Hippocampal formation (tissue), 2 donors: ENCODE data around the gene PACRG.
"Not testable (repeated sequence)": the region's sequence is repeated elsewhere in the genome, so short reads cannot be mapped to it uniquely, and the experiment has no call there.

Experiments used
- DNase-seq, 2 donors: peaks; one replicate each; lab custom pipeline; 2025; lab: John Stamatoyannopoulos, UW

PACRG gene

GRCh38 chr6:163314791-163315470 lies 587.2 kb downstream of the PACRG start:
- peak; percentile 64 to 94 for DNase-seq

DNA sequence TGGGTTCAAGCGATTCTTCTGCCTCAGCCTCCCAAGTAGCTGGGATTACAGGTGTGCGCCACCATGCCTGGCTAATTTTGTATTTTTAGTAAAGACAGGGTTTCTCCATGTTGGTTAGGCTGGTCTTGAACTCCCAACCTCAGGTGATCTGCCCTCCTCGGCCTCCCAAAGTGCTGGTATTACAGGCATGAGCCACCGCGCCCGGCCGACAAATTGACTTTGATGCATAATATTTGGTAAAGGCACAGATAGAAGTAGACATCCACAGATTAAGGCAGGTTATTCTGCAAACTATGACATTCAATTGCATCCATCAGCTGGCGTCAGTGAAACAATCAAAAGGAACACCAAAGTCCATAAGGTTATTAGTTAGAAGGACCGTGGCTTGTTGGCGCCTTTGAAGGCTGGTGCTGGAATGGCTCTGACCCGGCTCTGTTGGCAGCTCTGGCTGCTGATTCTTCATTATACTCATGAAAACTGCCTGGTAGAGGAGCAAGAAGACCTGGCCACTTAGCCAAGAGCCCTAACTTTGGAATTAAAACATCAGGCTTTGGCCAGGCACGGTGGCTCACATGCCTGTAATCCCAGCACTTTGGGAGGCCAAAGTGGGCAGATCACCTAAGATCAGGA lies 589.2 kb downstream of the PACRG start:
- not testable (repeated sequence) for DNase-seq

DNA sequence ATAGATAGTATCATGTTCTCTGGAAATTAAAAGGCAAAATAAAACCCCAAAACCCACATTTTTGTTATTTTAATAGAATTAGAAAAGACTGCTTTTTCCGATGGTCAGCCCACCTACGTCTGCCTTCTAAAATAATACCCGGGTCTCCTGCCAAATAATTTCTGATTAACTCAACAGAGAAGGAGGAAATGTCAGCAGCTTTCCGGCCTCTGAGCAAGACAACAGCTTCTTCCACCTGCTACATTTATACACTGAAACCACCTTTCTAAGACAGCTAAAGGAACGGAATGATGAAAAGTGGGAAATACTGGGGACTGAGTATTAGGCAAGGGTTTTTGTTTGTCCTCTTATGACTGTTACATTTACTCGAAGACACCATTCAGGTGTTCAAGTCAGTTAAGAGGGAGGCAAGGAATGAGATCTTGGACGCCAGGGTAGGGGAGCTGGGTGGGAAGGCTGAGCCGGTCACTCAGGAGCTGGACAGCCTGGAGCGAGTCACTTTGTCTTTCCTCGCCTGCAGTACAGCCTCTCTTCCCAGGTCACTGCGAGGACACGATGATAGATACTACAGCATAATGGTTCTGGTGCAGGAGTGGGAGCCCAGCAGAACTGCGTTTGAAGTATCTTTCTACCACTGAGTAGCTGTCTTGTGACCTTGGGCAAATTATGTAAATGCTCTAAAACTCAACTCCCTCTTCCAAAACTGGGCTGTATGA lies 590.5 kb downstream of the PACRG start:
- no peak for DNase-seq

DNA sequence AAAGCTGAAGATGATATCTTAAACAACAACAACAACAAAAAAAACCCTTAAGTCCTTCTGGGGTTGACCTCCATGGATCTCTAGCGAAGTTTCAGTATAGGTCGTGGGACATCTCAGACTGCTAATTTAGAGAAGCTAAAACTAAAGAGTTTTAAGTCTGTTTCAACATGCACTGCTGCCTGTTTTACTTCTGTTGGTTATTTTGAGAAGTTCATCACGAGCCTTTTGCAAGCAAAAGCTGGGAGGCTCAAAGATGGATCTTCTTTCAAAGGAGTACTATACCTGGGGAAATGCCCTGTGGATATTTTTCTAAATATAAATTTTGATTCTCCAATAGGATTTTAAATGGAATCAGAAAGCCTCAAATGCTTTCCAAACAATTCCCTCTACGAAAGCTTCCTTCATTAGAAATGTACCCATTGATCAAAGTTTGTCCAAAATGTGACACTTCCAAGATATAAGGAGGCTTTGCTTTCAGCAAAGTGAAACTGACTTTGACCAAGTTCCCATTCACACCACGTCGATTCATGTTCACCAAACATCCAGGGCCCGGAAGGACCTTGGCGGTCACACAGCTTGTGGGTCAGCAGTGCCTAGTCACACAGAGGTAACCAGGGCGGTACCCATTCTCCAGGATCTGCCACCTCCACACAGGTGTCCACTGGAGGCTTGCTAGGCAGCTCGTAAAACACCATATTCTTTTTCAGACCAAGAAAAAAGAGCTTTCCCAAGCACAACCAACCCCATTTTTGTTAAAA lies 592.0 kb downstream of the PACRG start:
- DNase-seq, result no peak

GRCh38 chr6:163320402-163320801 lies 592.6 kb downstream of the PACRG start:
- no peak for DNase-seq

DNA sequence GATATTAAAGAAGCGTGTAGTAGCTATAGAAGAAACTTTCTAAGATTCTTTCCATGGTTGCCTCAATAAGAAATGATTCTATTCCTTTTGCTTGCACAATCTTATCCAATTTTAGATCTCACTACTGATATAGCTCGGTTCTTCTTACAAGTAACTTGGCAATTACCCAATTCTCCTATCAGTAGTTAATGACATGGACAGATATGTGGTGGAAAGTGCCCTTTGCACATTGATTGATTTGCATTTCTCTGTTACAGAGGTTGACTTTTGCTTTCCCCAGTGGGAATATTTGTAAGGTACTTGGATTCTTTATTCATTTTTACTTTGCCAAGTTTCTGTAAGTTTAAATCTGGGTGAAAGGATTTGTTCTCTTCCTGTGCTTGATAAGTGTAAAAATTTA lies 593.0 kb downstream of the PACRG start:
- no peak for DNase-seq

- DNase-seq, result no peak
Observed at GRCh38 chr6:163321717-163322116, 593.9 kb downstream of the PACRG start.

- peak in 1 of 2 donors; percentile 62 for DNase-seq
Observed at GRCh38 chr6:163323274-163323673, 595.5 kb downstream of the PACRG start.

GRCh38 chr6:163323705-163324104 lies 595.9 kb downstream of the PACRG start:
- DNase-seq, result peak; percentile 53 to 62

DNA sequence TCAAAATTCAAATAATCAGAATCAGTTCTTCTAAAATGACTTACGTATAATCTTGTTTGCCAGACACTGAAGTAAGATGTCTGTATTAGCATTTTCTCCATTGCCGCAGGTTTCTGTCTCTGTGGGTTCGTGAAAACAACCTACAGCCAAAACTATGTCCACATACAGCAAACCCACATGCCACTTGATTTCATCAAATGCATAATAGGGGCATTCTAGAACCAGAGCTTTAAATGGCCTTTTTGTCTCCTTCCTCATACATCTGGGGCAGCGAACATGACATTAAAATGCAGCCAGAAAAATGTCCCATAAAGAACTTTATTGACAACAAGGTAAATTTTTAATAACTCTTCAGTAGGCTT lies 596.5 kb downstream of the PACRG start:
- peak in 1 of 2 donors; percentile 79 for DNase-seq

DNA sequence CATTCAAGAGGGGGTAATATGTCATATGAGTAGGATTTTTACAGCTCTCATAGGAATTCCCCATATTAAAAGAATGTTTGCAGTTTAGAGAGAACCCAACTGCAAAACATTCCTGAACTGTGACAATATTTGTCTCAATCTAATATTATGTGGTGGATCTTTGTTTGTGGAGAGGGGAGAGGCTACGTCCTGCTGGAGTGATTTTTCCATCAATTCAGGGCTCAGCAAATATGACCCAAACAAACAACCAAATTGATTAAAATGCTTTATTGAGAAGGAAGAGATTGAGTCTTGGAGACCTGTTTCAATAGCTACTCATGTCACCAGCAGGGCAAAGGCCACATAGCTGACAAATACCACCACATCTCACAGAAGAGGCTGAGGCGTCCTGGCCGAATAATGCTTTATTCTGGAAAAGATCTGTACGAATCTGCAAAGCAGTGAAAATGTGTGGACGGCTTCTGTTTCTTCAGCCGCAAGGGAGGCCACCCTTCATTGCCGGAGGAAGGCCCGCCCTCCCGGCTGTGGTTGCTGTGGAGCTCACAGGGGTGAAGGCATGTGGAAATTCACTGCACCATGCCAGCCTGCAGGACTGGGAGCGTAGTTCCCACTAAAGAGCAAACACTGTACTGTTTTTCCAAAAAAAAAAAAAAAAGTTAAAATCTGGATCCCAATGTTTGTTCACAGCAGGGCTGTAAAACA lies 597.1 kb downstream of the PACRG start:
- peak; percentile 71 to 78 for DNase-seq

DNA sequence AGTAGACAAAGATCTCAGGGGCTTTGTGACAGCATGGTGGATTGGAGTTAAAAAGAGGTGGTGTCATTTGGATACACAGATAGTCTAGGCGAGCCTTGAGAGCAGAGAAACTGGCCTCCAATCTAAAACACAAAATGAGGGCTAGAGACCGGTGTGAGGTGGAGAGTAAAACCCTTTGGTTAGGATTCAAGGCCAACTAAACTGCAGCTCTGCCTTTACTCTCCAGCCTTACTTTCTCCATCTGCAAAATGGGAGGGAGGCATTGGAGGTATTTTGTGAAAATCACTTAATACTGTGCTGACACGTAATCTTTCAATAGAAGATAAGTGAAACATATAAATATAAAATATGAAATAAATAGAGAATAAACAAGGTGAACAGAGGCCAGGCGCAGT lies 597.6 kb downstream of the PACRG start:
- DNase-seq, result no peak

DNA sequence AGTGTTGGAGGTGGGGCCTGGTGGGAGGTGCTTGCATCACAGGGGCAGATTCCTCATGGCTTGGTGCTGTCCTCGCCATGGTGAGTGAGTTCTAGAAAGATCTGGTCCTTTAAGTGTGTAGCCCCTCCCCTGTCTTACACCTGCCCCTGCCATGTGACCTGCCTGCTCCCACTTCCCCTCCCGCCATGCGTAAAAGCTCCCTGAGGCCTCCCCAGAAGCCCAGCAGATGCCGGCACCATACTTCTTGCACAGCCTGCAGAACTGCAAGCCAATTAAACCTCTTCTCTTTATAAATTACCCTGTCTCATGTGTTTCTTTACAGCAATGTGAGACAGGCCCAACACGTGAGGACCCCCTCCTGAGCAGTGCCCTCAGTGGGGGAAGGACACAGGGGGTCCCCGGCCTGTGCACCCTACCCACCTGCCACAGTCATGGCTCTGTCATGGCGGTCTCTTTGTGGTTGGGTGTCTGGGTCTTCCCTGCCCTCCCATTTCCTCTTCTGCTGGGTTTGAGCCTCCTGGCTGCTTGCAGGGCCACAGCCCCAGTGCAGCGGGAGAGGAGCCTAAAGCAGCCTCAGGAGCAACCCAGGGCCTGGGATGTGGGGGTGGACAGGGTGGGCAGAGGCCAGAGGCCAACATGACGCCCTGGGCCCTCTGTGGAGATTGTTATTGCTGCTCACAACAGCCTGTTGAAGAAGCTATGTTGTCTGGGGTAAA lies 599.5 kb downstream of the PACRG start:
- DNase-seq, result no peak

GRCh38 chr6:163327921-163328320 lies 600.1 kb downstream of the PACRG start:
- DNase-seq, result no peak

DNA sequence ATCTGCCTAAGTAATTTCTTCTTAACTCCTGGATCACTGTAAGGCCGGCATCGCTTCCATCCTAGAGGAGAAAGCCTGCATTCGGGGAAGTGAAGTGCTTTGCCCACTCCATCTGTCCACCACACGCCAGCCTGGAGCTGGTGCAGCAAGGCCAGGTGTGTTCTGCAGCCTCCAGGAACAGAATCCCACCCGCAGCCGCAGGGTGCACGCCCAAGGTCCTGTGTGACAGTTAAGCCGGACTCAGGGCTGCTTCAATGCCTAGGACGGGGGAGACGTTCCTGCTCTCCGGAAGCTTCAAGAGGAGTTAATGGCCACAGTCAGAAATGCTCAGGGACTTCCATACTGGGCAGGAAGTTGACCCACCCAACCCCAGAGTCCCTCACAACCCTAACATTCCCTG lies 600.6 kb downstream of the PACRG start:
- no peak for DNase-seq

GRCh38 chr6:163329991-163330390 lies 602.2 kb downstream of the PACRG start:
- DNase-seq, result peak in 1 of 2 donors; percentile 31

DNA sequence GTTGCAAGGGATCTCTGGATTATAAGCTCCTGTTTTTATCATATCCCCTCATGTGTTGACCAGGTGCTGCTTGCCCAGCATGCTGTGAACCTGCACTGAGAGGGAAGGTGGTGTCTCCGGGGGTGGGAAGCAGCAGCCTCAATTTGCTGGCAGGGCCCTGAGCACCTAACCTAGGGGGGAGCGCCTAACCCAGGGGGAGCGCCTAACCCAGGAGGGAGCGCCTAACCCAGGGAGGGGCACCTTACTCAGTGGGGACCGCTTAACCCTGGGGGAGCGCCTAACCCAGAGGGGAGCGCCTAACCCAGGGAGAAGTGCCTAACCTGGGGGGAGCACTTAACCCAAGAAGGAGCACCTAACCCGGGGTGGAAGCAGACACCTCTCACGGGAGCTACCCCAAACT lies 603.5 kb downstream of the PACRG start:
- no peak for DNase-seq

GRCh38 chr6:163332575-163332974 lies 604.8 kb downstream of the PACRG start:
- DNase-seq, result no peak

DNA sequence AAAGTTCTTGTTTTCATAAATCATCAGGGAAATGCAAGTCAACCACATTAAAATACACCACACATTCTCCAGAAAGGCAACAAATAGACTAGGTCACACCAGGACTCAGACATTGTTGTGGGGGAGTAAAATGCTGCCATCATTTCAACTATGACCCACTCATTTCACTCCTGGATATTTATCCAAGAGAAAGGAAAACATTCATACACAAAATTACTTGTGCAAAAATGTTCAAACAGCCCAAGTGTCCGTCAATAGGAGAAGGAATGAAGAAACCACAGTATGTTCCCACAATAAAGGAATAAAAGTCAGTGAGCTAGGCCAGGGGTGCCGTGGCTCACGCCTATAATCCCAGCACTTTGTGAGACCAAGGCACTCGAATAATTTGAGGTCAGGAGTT lies 605.3 kb downstream of the PACRG start:
- DNase-seq, result no peak

- DNase-seq, result no peak
Observed at GRCh38 chr6:163333701-163334663, 606.2 kb downstream of the PACRG start.
